ENCODE measurements around the gene LRMDA. TPM values are rescaled to one million over a fixed set of nuclear protein-coding genes. Genes with fewer than 3 reads are reported as not detected.

The LRMDA gene
- total and polyA plus RNA-seq, 7 donors, result 2.8 to 22.2 (median 9.0) TPM

DNA sequence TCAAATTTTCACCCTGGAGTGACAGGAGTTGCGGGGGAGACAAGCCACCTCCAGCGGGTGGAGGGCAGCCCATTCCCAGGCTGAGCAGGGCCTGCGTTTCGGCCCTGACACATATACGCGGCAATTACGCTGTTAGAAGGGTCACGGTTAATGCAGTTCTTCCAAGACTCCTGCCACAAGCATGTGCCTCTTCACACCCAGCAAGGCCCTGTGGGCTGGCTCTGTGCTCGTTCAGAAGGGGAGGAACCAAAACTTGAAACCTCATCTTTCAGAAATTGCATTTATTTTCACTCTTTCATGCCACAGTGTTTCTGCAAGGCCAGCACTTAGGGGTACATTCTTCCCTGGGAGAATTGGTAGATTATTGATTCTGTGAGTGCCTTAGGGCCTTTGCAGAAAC is 24.7 kb downstream of the LRMDA start:
- WGBS, 2 donors, result 92 to 95% methylated on average over 9 of the region's 9 CpGs
- no peak for TF ChIP-seq POLR2AphosphoS5 (IDR thresholded peaks at IDR 0.05)
- no peak for TF ChIP-seq POLR2A (IDR thresholded peaks at IDR 0.05)
- TF ChIP-seq, protein P1, sequence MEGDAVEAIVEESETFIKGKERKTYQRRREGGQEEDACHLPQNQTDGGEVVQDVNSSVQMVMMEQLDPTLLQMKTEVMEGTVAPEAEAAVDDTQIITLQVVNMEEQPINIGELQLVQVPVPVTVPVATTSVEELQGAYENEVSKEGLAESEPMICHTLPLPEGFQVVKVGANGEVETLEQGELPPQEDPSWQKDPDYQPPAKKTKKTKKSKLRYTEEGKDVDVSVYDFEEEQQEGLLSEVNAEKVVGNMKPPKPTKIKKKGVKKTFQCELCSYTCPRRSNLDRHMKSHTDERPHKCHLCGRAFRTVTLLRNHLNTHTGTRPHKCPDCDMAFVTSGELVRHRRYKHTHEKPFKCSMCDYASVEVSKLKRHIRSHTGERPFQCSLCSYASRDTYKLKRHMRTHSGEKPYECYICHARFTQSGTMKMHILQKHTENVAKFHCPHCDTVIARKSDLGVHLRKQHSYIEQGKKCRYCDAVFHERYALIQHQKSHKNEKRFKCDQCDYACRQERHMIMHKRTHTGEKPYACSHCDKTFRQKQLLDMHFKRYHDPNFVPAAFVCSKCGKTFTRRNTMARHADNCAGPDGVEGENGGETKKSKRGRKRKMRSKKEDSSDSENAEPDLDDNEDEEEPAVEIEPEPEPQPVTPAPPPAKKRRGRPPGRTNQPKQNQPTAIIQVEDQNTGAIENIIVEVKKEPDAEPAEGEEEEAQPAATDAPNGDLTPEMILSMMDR (IDR thresholded peaks at IDR 0.05), result no peak
- no peak for TF ChIP-seq EP300 (IDR thresholded peaks at IDR 0.05)
- intact Hi-C loops (cut with DNase I), result no loop called here

DNA sequence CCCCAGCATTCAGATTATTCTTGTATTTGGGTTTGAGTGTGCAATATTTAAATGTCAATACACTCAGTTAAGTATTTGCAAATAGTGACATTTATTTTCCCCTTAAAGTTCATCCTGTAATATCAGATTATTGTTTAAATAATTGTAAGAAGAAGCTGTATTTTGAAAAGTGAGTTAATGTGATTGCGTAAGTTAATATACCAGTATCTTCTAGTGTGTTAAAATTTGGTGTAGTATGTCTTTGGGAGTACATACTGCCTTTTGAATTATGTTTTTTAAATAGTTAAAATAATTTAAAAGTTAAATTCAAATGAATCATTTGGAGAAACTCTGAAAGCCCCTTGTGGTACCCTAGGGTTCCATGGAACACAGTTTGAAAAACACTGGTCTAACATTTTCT is 28.6 kb downstream of the LRMDA start:
- H3K4me1 ChIP-seq, result peaks cover 0 to 10% (median 8%) of the 10 kb centered on the region in 4 donors
- H3K27ac ChIP-seq, result no peak overlapping the region
- intact Hi-C loops (cut with DNase I), result no loop called here
- TF ChIP-seq POLR2A (IDR thresholded peaks at IDR 0.05) (no peak), POLR2AphosphoS5 (IDR thresholded peaks at IDR 0.05) (no peak), EP300 (IDR thresholded peaks at IDR 0.05) (no peak)
- TF ChIP-seq, protein P1 (IDR thresholded peaks at IDR 0.05), result no peak
- no peaks in the 10 kb centered on the region for H3K27me3 ChIP-seq
- no peak for DNase-seq
- peaks cover 0 to 5% (median 0%) of the 10 kb centered on the region in 4 donors for H3K36me3 ChIP-seq
- H3K4me3 ChIP-seq, result no peak overlapping the region
- 95 to 98% methylated on average over 1 of the region's 1 CpG for WGBS, 2 donors
- H3K9me3 ChIP-seq, result no peaks in the 10 kb centered on the region

More for the DNA sequence above, 24.7 kb downstream of the LRMDA start:
- H3K9me3 ChIP-seq, result no peaks in the 10 kb centered on the region
- H3K36me3 ChIP-seq, result peaks cover 0 to 5% (median 0%) of the 10 kb centered on the region in 4 donors
- no peak overlapping the region for H3K27ac ChIP-seq
- no peaks in the 10 kb centered on the region for H3K27me3 ChIP-seq
- H3K4me3 ChIP-seq, result no peak overlapping the region
- no peak for DNase-seq
- peaks cover 0 to 8% (median 0%) of the 10 kb centered on the region in 4 donors for H3K4me1 ChIP-seq

GRCh38 chr10:75461672-75462649 is 30.5 kb downstream of the LRMDA start:
- no peaks in the 10 kb centered on the region for H3K9me3 ChIP-seq
- TF ChIP-seq EP300 (IDR thresholded peaks at IDR 0.05), result no peak
- no peak for TF ChIP-seq POLR2AphosphoS5 (IDR thresholded peaks at IDR 0.05)
- TF ChIP-seq, protein P1 (IDR thresholded peaks at IDR 0.05), result no peak
- H3K27ac ChIP-seq, result no peak overlapping the region
- H3K27me3 ChIP-seq, result no peaks in the 10 kb centered on the region
- H3K36me3 ChIP-seq, result no peaks in the 10 kb centered on the region
- intact Hi-C loops (cut with DNase I), result no loop called here
- DNase-seq, result no peak
- 87 to 90% methylated on average over 15 of the region's 15 CpGs for WGBS, 2 donors
- peaks cover 0 to 24% (median 15%) of the 10 kb centered on the region in 4 donors for H3K4me1 ChIP-seq
- no peak overlapping the region for H3K4me3 ChIP-seq

GRCh38 chr10:75462865-75463264 is 31.4 kb downstream of the LRMDA start:
- intact Hi-C loops (cut with DNase I), result no loop called here
- DNase-seq, result no peak
- no peaks in the 10 kb centered on the region for H3K27me3 ChIP-seq
- WGBS, 2 donors, result 86 to 93% methylated on average over 9 of the region's 9 CpGs
- H3K36me3 ChIP-seq, result no peaks in the 10 kb centered on the region
- peaks cover 0 to 24% (median 15%) of the 10 kb centered on the region in 4 donors for H3K4me1 ChIP-seq
- TF ChIP-seq POLR2A (IDR thresholded peaks at IDR 0.05), result no peak
- no peak for TF ChIP-seq EP300 (IDR thresholded peaks at IDR 0.05)
- TF ChIP-seq, protein P1 (IDR thresholded peaks at IDR 0.05), result no peak
- TF ChIP-seq POLR2AphosphoS5 (IDR thresholded peaks at IDR 0.05), result no peak
- H3K9me3 ChIP-seq, result no peaks in the 10 kb centered on the region
- H3K4me3 ChIP-seq, result no peak overlapping the region
- no peak overlapping the region for H3K27ac ChIP-seq

All from sigmoid colon (tissue), 7 donors.